Stimulated activated CD4-positive, alpha-beta T cell treated with anti-CD3 and anti-CD28 coated beads, Interleukin-4, amount 100 ng/mL, for 24 hours (primary cell): ENCODE measurements around the gene OTOP3.

Experiments
- DNase-seq: peaks from one replicate; pipeline ENCODE4 v3.0.0-alpha.2; 2020

Gene OTOP3

GRCh38 chr17:74918906-74919305 lies 16.8 kb upstream of the OTOP3 start:
- no peak for DNase-seq

- no peak for DNase-seq
Measured at GRCh38 chr17:74919440-74920305, 16.0 kb upstream of the OTOP3 start.

GRCh38 chr17:74920306-74920620 lies 15.4 kb upstream of the OTOP3 start:
- no peak for DNase-seq

- DNase-seq = no peak
Measured at GRCh38 chr17:74920642-74921025, 15.1 kb upstream of the OTOP3 start.

- DNase-seq = no peak
Measured at GRCh38 chr17:74921026-74921681, 14.5 kb upstream of the OTOP3 start.

GRCh38 chr17:74921769-74922168 lies 13.9 kb upstream of the OTOP3 start:
- DNase-seq = no peak

- no peak for DNase-seq
Measured at GRCh38 chr17:74922172-74922571, 13.5 kb upstream of the OTOP3 start.

- no peak for DNase-seq
Measured at GRCh38 chr17:74922694-74923537, 12.8 kb upstream of the OTOP3 start, which contains the start of gene USH1G. USH1G (minus strand) TSS chr17:74923255; CDS start chr17:74923073, 182 bp downstream.

- peak; percentile 69 for DNase-seq
Measured at GRCh38 chr17:74923538-74924249, 12.0 kb upstream of the OTOP3 start.

GRCh38 chr17:74924250-74924948 lies 11.3 kb upstream of the OTOP3 start, which contains the start of gene OTOP2:
OTOP2 (plus strand) TSS chr17:74924273; CDS start chr17:74924633, 360 bp downstream.
- DNase-seq = peak; percentile 6

GRCh38 chr17:74925242-74925641 lies 10.5 kb upstream of the OTOP3 start:
- DNase-seq = no peak

- no peak for DNase-seq
Measured at GRCh38 chr17:74928786-74929185, 6.9 kb upstream of the OTOP3 start.

- DNase-seq = no peak
Measured at GRCh38 chr17:74930535-74931036, 5.1 kb upstream of the OTOP3 start.

- DNase-seq = no peak
Measured at GRCh38 chr17:74935048-74935447, 650 bp upstream of the OTOP3 start.

GRCh38 chr17:74936470-74936799 lies 737 bp downstream of the OTOP3 start:
- DNase-seq = no peak

- no peak for DNase-seq
Measured at GRCh38 chr17:74937064-74938051, 1.7 kb downstream of the OTOP3 start.

GRCh38 chr17:74938194-74938950 lies 2.7 kb downstream of the OTOP3 start:
- no peak for DNase-seq

- no peak for DNase-seq
Measured at GRCh38 chr17:74939534-74939933, 3.8 kb downstream of the OTOP3 start.

GRCh38 chr17:74941128-74941725 lies 5.5 kb downstream of the OTOP3 start:
- DNase-seq = no peak
